PC-9 (cell line): ENCODE data around the gene NOP53.

Experiments
- CTCF ChIP-seq: fragments of 200-600 bp; sonication (generic); conservative IDR thresholded peaks from 2 replicates; pipeline ENCODE4 v1.6.1; 2017; ENCODE audit warnings: mixed run types, antibody characterized with exemption, mild to moderate bottlenecking, moderate library complexity
- EZH2 ChIP-seq: fragments of 200-600 bp; sonication (generic); IDR thresholded peaks from 2 replicates; pipeline ENCODE4 v1.8.0; 2017; ENCODE audit warnings: antibody characterized with exemption, low read depth

- TF ChIP-seq CTCF (no peak), EZH2 (no peak)
Measured at GRCh38 chr19:47766670-47767069, 21.3 kb downstream of the NOP53 start.
